Measurements from ENCODE around the gene MRE11. TPM values are rescaled to one million over a fixed set of nuclear protein-coding genes. Genes with fewer than 3 reads are reported as not detected.

The MRE11 gene
- 12.5 and 16.6 TPM in 2 replicates for total RNA-seq

DNA sequence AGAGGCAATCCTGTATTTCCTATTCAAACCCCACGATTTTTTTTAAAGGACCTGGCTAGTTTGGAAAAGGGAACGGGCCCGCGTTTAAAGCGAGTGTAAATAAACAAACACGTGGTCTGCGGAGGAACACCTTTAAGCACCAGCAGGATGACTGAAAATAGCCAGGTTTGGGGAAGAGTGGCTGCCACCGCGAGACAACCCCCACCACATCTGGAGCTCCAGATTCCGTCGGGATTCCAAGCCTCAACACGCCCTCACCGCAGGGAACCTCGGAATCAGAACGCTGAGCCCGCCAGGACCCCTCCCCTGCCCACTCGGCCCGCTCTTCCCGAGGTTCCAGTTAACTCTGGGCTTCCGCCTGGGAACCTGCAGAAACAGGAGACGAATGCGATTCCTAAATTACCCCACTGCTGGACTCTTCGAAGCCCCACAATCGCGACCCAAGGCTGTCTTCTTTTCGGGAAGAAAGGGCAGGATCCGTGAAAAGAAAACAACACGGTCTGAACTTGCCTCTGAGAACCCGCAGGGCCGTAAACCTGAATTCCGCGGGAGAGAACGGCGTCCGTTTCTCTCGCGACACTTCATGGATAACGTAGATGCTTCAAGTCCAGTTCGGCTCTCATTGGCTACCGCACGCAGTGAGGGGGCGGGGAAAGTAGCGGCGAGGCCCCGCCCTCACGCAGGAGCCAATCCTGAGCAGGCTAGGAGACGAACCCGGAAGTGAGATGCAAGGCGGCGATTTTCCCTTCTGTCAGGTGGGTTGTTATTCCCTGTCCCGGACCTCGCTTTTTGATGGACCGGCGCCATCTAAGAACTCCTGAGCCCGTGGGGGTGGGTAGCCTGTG is at the start of gene MRE11, which contains the start of gene ANKRD49:
TSS of gene MRE11 (minus strand) at position 564 of the 845 bp plus-strand sequence. CDS start 1,043 bp downstream, outside the sequence.
TSS of gene ANKRD49 (plus strand) at position 704 of the 845 bp plus-strand sequence. CDS start 2,710 bp downstream, outside the sequence.

DNA sequence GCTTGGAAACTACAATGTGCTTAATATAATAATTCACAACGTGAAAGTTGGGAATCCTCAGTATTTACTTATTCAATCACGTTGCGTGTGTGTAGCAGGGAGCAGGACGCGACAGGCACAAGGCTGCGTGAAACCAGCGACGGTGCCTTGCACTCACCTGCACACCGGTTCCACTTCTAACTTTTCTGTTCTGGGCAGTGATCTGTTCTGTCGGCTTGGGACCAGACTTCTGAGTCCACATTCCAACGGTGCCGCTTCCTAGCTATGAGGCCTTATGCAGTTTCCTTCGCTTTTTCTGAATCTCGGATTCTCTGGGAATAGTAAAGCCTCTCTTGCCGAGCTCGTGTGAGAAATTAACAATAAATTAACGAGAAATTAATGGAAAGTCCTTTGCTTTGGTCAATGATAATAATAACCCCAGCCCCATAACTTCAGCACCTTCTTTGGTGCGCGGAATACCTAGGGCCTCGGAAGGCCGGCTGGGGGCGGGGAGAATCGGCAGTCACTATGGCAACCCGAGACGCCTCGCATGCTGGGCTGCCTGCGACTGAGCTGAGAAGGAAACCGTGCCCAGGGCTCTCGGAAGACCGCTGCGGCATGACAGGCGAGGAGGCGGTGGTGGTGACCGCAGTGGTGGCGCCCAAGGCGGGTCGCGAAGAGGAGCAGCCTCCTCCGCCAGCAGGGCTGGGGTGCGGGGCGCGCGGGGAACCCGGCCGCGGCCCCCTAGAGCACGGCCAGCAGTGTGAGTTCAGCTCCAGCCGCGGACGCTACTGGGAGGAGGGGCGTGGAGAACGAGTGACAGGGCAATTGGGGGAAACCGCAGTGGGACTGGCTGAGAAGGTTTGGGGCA is 18.5 kb upstream of the MRE11 start, which contains the start of gene C11orf97:
TSS of gene C11orf97 (plus strand) at position 530 of the 850 bp plus-strand sequence. CDS start at position 598, 68 bp downstream.

DNA sequence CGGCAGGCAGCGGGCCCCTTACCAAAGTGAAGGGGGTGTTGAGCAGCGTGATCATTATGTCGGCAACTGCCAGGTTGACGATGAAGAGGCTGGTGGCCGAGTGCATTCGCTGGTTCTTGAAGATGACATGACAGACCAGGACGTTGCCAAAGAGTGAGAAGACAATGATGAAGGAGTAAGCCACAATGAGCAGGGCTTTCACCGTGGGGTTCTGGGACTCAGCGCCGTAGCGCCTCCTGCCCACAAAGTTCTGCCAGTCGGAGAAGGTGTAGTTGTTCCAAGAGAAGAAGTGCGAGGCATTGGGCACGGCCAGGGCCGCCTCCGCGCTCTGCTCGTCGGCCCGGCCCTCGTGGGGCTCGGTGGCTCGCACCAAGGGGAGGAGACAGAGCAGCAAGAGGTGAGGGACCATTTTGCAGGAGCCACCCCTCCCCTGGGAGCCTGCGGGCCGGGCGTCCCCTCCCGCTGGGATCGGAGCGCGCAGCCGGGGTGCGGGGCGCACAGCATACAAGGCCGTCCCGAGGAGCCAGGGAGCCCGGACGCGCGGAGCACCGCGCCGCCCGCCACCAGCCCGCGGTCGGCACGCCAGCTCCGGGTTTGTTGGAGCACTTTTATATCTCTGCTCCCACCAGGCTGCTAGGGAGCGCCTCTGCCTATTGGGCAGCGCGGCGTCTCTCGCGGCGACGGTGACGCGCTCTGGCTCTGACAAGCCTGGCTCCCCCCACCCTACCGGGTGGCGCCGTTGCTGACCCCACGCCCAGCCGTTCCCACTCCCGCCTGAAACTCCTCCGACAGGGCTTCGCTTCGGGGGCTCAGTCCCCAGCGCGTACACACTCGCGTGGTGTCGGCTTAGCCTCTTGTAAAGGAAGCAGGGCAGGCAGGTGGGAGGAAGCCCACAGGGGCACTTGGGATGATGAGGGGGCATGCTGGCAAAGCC is 92.5 kb downstream of the MRE11 start, which contains the start of gene GPR83:
TSS of gene GPR83 (minus strand) at position 581 of the 934 bp plus-strand sequence. CDS start at position 409, 172 bp downstream.

Other genes with a start within 250 kb of the MRE11 start
- gene IZUMO1R, start 189.3 kb downstream of the MRE11 start, total RNA-seq: not detected in 2 replicates
- gene GPR83, start 92.4 kb downstream of the MRE11 start, total RNA-seq: not detected in 2 replicates
- gene ANKRD49, start 140 bp upstream of the MRE11 start, total RNA-seq: 10.8 and 11.1 TPM in 2 replicates
- not detected in 2 replicates for gene C11orf97, start 18.6 kb upstream of the MRE11 start, total RNA-seq
- 4.4 and 4.5 TPM in 2 replicates for gene FUT4, start 50.1 kb upstream of the MRE11 start, total RNA-seq
- under 0.01 and 0.20 TPM in 2 replicates for gene PIWIL4, start 73.5 kb upstream of the MRE11 start, total RNA-seq